Measurements from ENCODE around the gene PDZD4.

The PDZD4 gene

GRCh38 chrX:153763298-153763932, 66.9 kb downstream of the PDZD4 start:
- Histone ChIP-seq H3K4me3 (no peak overlapping the region), H3K27ac (no peak overlapping the region)
- peak; percentile 41 for DNase-seq (ENCODE audit: low spot score)
- TF ChIP-seq CTCF (IDR thresholded peaks at IDR 0.05), result no peak

- Histone ChIP-seq H3K4me3 (no peak overlapping the region), H3K27ac (no peak overlapping the region)
- no peak for TF ChIP-seq CTCF (IDR thresholded peaks at IDR 0.05)
- peak; percentile 54 for DNase-seq (ENCODE audit: low spot score)
Measured at GRCh38 chrX:153762626-153763173, 67.6 kb downstream of the PDZD4 start.

- H3K4me3 ChIP-seq, result no peak overlapping the region
- no peak overlapping the region for H3K27ac ChIP-seq
- TF ChIP-seq CTCF (IDR thresholded peaks at IDR 0.05), result no peak
- peak; percentile 60 for DNase-seq (ENCODE audit: low spot score)
Measured at GRCh38 chrX:153761863-153762262, 68.5 kb downstream of the PDZD4 start.

GRCh38 chrX:153755136-153755535, 75.2 kb downstream of the PDZD4 start:
- H3K4me3 ChIP-seq, result no peak overlapping the region
- no peak for DNase-seq (ENCODE audit: low spot score)
- TF ChIP-seq CTCF (IDR thresholded peaks at IDR 0.05), result no peak
- H3K27ac ChIP-seq, result no peak overlapping the region

All from coronary artery (tissue), 2 donors.